GM23338 (cell line): ENCODE results near the gene PXDN. TPM values are rescaled to one million over a fixed set of nuclear protein-coding genes. Genes with fewer than 3 reads are reported as not detected.

Experiments
- ATAC-seq: fragments of 200-7000 bp; cut with Tn5 transposase; 3 replicates; pipeline ENCODE4 v1.9.1; 2020
- DNase-seq: peaks from one replicate; pipeline ENCODE4 v3.0.0-alpha.2; 2015; ENCODE audit warnings: low spot score
- H2AFZ ChIP-seq: fragments of 200-600 bp; sonication (generic); 2 replicates; pipeline ENCODE4 v1.8.0; 2016; ENCODE audit warnings: antibody characterized with exemption, mild to moderate bottlenecking, moderate library complexity
- H3F3A ChIP-seq: fragments of 200-600 bp; sonication (generic); replicated peaks from 2 replicates; pipeline ENCODE4 v1.8.0; 2017; ENCODE audit warnings: antibody characterized with exemption, mixed run types, low read depth
- H3K27ac ChIP-seq: fragments of 200-600 bp; sonication (generic); 2 replicates; pipeline ENCODE4 v1.6.1; 2016; ENCODE audit warnings: low read depth
- H3K27me3 ChIP-seq: fragments of 200-600 bp; sonication (generic); 2 replicates; pipeline ENCODE4 v1.8.0; 2016; ENCODE audit warnings: mild to moderate bottlenecking, mixed run types, moderate library complexity; ENCODE audit not compliant: insufficient read depth
- H3K36me3 ChIP-seq: fragments of 200-600 bp; sonication (generic); 2 replicates; pipeline ENCODE4 v1.8.0; 2016; ENCODE audit warnings: mild to moderate bottlenecking; ENCODE audit not compliant: insufficient read depth
- H3K4me1 ChIP-seq: fragments of 200-600 bp; sonication (generic); 2 replicates; pipeline ENCODE4 v1.8.0; 2016; ENCODE audit warnings: mild to moderate bottlenecking, moderate library complexity; ENCODE audit not compliant: insufficient read depth
- H3K4me2 ChIP-seq: fragments of 200-600 bp; sonication (generic); 2 replicates; pipeline ENCODE4 v1.7.1; 2017; ENCODE audit warnings: mixed run types
- H3K4me3 ChIP-seq: fragments of 200-600 bp; sonication (generic); 2 replicates; pipeline ENCODE4 v1.6.1; 2016; ENCODE audit warnings: mixed run types
- H3K79me2 ChIP-seq: fragments of 200-600 bp; sonication (generic); replicated peaks from 2 replicates; pipeline ENCODE4 v1.8.0; 2017; ENCODE audit warnings: mild to moderate bottlenecking; ENCODE audit not compliant: insufficient read depth
- H3K9me2 ChIP-seq: fragments of 200-600 bp; sonication (generic); 2 replicates; pipeline ENCODE4 v1.8.0; 2017; ENCODE audit not compliant: insufficient read depth
- H4K20me1 ChIP-seq: fragments of 200-600 bp; sonication (generic); replicated peaks from 2 replicates; pipeline ENCODE4 v1.8.0; 2017; ENCODE audit warnings: mild to moderate bottlenecking; ENCODE audit not compliant: insufficient read depth
- H3K27ac Mint-ChIP-seq: 2 replicates; pipeline ENCODE4 v1.8.0; 2020; ENCODE audit warnings: inconsistent platforms, mild to moderate bottlenecking, moderate library complexity, mixed read lengths
- H3K27me3 Mint-ChIP-seq: 3 replicates; pipeline ENCODE4 v1.8.0; 2022; ENCODE audit warnings: low read depth, mild to moderate bottlenecking, moderate library complexity, mixed read lengths, inconsistent platforms; ENCODE audit not compliant: insufficient read depth, poor library complexity
- H3K36me3 Mint-ChIP-seq: 3 replicates; pipeline ENCODE4 v1.8.0; 2021; ENCODE audit warnings: low read depth, mild to moderate bottlenecking, inconsistent platforms, moderate library complexity, mixed read lengths
- H3K4me1 Mint-ChIP-seq: 3 replicates; pipeline ENCODE4 v1.8.0; 2020; ENCODE audit warnings: mild to moderate bottlenecking, inconsistent platforms, mixed read lengths
- H3K4me3 Mint-ChIP-seq: 3 replicates; pipeline ENCODE4 v1.8.0; 2021; ENCODE audit warnings: moderate library complexity, mild to moderate bottlenecking, inconsistent platforms, mixed read lengths
- H3K9me3 Mint-ChIP-seq: 3 replicates; pipeline ENCODE4 v1.8.0; 2020; ENCODE audit warnings: moderate library complexity, mild to moderate bottlenecking, inconsistent platforms, mixed read lengths
- CREB1 ChIP-seq: fragments of 250-450 bp; sonication (Bioruptor Pico); IDR thresholded peaks from 2 replicates; pipeline ENCODE4 v1.5.0; 2020; ENCODE audit warnings: low read depth, mild to moderate bottlenecking, moderate library complexity
- CTCF ChIP-seq, 2 experiments: fragments of 200-600 bp in 1 of 2; sonication (generic) in 1 of 2; conservative IDR thresholded peaks; 2 replicates each; pipeline versions ENCODE4 v1.5.1 to v1.6.1; 2016 to 2017; ENCODE audit warnings: antibody characterized with exemption in 2 of 2, low read depth in 2 of 2, mild to moderate bottlenecking in 2 of 2, moderate library complexity in 1 of 2
- ETS1 ChIP-seq: IDR thresholded peaks from 2 replicates; pipeline ENCODE4 v1.6.1; 2016; ENCODE audit warnings: antibody characterized with exemption
- EZH2 ChIP-seq: fragments of 200-600 bp; sonication (generic); IDR thresholded peaks from one replicate; pipeline ENCODE4 v1.8.0; 2017; ENCODE audit warnings: antibody characterized with exemption, mild to moderate bottlenecking, low read depth; ENCODE audit not compliant: unreplicated experiment
- EZH2phosphoT487 ChIP-seq: fragments of 200-600 bp; sonication (generic); IDR thresholded peaks from one replicate; pipeline ENCODE4 v1.8.1; 2018; ENCODE audit warnings: antibody characterized with exemption; ENCODE audit not compliant: unreplicated experiment
- JUNB ChIP-seq: IDR thresholded peaks from one replicate; pipeline ENCODE4 v1.6.1; 2016; ENCODE audit warnings: antibody characterized with exemption; ENCODE audit not compliant: unreplicated experiment
- NANOG ChIP-seq: IDR thresholded peaks from 2 replicates; pipeline ENCODE4 v1.6.1; 2016; ENCODE audit warnings: antibody characterized with exemption, borderline replicate concordance
- POLR2AphosphoS5 ChIP-seq: IDR thresholded peaks from 2 replicates; pipeline ENCODE4 v1.6.1; 2016; ENCODE audit warnings: antibody characterized with exemption, low read depth
- REST ChIP-seq: IDR thresholded peaks from one replicate; pipeline ENCODE4 v1.6.1; 2018; ENCODE audit warnings: antibody characterized with exemption; ENCODE audit not compliant: unreplicated experiment
- STAT1 ChIP-seq: IDR thresholded peaks from one replicate; pipeline ENCODE4 v1.6.1; 2016; ENCODE audit warnings: antibody characterized with exemption; ENCODE audit not compliant: unreplicated experiment
- ZNF114 ChIP-seq: fragments of 250-450 bp; sonication (Bioruptor Pico); IDR thresholded peaks from 2 replicates; pipeline ENCODE4 v1.5.0; 2020; ENCODE audit warnings: mild to moderate bottlenecking, moderate library complexity
- ZNF331 ChIP-seq: fragments of 250-450 bp; sonication (Bioruptor Pico); IDR thresholded peaks from 2 replicates; pipeline ENCODE4 v1.5.0; 2020; ENCODE audit warnings: low read depth, mild to moderate bottlenecking, moderate library complexity
- ZNF462 ChIP-seq: fragments of 250-450 bp; sonication (Bioruptor Pico); IDR thresholded peaks from 2 replicates; pipeline ENCODE4 v1.5.0; 2020; ENCODE audit warnings: mild to moderate bottlenecking, moderate library complexity
- polyA plus RNA-seq: library from polyadenylated mRNA; unstranded; fragments of >200 nt; fragmentation: Nextera tagmentation; extraction: Ambion mirVana; gene quantifications from 2 replicates; pipeline ENCODE4 v1.2.1, GENCODE V29; 2016
- total RNA-seq: library from RNA; depleted of rRNA; stranded (reverse); fragments of >200 nt; shearing (Covaris generic); gene quantifications from 2 replicates; pipeline ENCODE4 v1.2.3, GENCODE V29; 2014

PXDN gene
- total and polyA plus RNA-seq, 2 experiments from 2014 or later = 42.2 to 225 TPM

- Histone ChIP-seq H3K79me2 (peaks cover 9% of the 10 kb centered on the region; the same call in 1 of the 2 replicates), H3K27me3 (no peaks in the 10 kb centered on the region), H3K9me2 (no peaks in the 10 kb centered on the region), H3F3A (no peaks in the 10 kb centered on the region), H3K4me3 (no peak overlapping the region), H3K4me1 (no peaks in the 10 kb centered on the region), H3K4me2 (no peak overlapping the region), H2AFZ (no peak overlapping the region), H3K27ac (no peak overlapping the region), H3K36me3 (peaks cover 21% of the 10 kb centered on the region), H4K20me1 (peaks cover 3% of the 10 kb centered on the region)
- no peaks in the 10 kb centered on the region; the same call in 2 of the 3 replicates for H3K9me3 Mint-ChIP-seq
- no peak for TF ChIP-seq EZH2
- no peak for TF ChIP-seq EZH2phosphoT487
- TF ChIP-seq ZNF114 (CRISPR knock-in tag) = no peak
- no peak for TF ChIP-seq STAT1
- TF ChIP-seq CTCF (conservative IDR thresholded peaks at IDR 0.05; ENCODE audit: low read depth in 2 of 2) = no peak
- TF ChIP-seq REST = no peak
- TF ChIP-seq ZNF331 (CRISPR knock-in tag) = no peak
- no peak for TF ChIP-seq CREB1 (CRISPR knock-in tag)
- no peak for TF ChIP-seq JUNB
- no peak for TF ChIP-seq POLR2AphosphoS5
- no peak for TF ChIP-seq ETS1
- no peak for TF ChIP-seq NANOG
- no peak for TF ChIP-seq ZNF462
- no peak for DNase-seq
- peaks cover 5% of the 10 kb centered on the region; the same call in 2 of the 3 replicates for H3K4me1 Mint-ChIP-seq
- no peak overlapping the region for H3K27ac Mint-ChIP-seq
- no peak overlapping the region for H3K4me3 Mint-ChIP-seq
- H3K27me3 Mint-ChIP-seq = peaks cover 3% of the 10 kb centered on the region
- peaks cover 72% of the 10 kb centered on the region for H3K36me3 Mint-ChIP-seq
- no peak for ATAC-seq
Measured at GRCh38 chr2:1665761-1666505, 78.4 kb downstream of the PXDN start.
